MM.1S (cell line): ENCODE data around the gene TFEC.

Experiments used
- CTCF ChIP-seq: fragments of 300-600 bp; sonication (generic); IDR thresholded peaks from 2 replicates; pipeline ENCODE4 v1.5.1; 2016; ENCODE audit warnings: antibody characterized with exemption, low read length, mixed read lengths
- EZH2 ChIP-seq: fragments of 300-600 bp; sonication (generic); optimal IDR thresholded peaks from 2 replicates; pipeline ENCODE3; 2017; ENCODE audit warnings: low read depth, mild to moderate bottlenecking, antibody characterized with exemption, low read length, mixed read lengths

DNA sequence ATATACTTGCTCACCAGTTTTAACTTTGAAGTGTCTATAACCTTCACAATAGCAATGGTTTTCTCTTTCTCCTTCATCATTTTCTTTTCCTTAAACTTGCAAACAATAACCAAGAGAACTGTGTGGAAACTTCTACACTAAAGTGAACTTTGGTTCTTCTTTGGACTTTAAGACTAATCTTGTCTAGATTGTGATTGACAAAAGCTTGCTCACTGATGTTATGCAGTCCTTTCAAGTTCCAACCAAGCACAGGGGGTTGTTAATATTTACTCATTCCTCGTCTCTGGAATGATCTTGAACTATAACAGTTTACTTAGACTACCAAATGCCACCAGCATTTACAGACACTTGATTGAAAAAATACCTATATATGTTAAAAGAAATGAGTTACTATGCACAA, 62.4 kb downstream of the TFEC start:
- no peak for TF ChIP-seq CTCF
- no peak for TF ChIP-seq EZH2
